Measurements from ENCODE around the gene ZNF835. TPM values are rescaled to one million over a fixed set of nuclear protein-coding genes. Genes with fewer than 3 reads are reported as not detected.

Gene ZNF835
- total and polyA plus RNA-seq, 10 of the 15 experiments (the other 5 are each of a cell fraction or from before 2014, with no cell fraction given) = not detected

- 36% methylated on average over 21 of the region's 21 CpGs for WGBS (ENCODE audit: insufficient coverage, insufficient replicate concordance, low lambda C conversion rate, missing lambda C conversion rate)
- ChIA-PET POLR2A (no interaction called here), SMC1A (ENCODE audit: uncharacterized antibody, unreplicated experiment) (no interaction called here), RAD21 (ENCODE audit: unreplicated experiment) (no interaction called here), CTCF (no interaction called here)
- DNase-seq (ENCODE audit: low read depth, low spot score) (no peak), ATAC-seq (no peak), FAIRE-seq (no peak)
- Histone ChIP-seq H3K79me2 (ENCODE audit: control insufficient read depth, insufficient read depth, low read length) (no peaks in the 10 kb centered on the region), H2AFZ (ENCODE audit: control insufficient read depth, low read depth, low read length) (no peak overlapping the region), H3K36me3 (ENCODE audit: control insufficient read depth in 2 of 2, insufficient read depth in 2 of 2, low read length in 1 of 2) (no peaks in the 10 kb centered on the region), H3K9ac (ENCODE audit: control insufficient read depth, insufficient read depth, low read length) (no peak overlapping the region), H3K9me3 (replicated peaks; ENCODE audit: control insufficient read depth, insufficient read depth, low read length) (no peaks in the 10 kb centered on the region; the same call in 2 of the 3 replicates), H3K27me3 (replicated peaks in 1 of 2; ENCODE audit: control insufficient read depth in 2 of 2, insufficient read depth in 2 of 2, low read length in 1 of 2) (no peaks in the 10 kb centered on the region), H3K4me3 (no peak overlapping the region), H4K20me1 (ENCODE audit: control insufficient read depth, insufficient read depth) (no peaks in the 10 kb centered on the region), H3K4me1 (ENCODE audit: control insufficient read depth, insufficient read depth, low read length) (no peaks in the 10 kb centered on the region), H3K4me2 (ENCODE audit: control insufficient read depth, insufficient read depth) (no peak overlapping the region), H3K27ac (ENCODE audit: control insufficient read depth, insufficient read depth) (no peak overlapping the region)
- intact Hi-C loops (cut with micrococcal nuclease; ENCODE audit: unreplicated experiment) = no loop called here
- in situ Hi-C loops (cut with MboI) = no loop called here
- no TSS peak for BruUV-seq (replicated peaks)
- TF ChIP-seq NR2C2 (IDR thresholded peaks at IDR 0.05; ENCODE audit: borderline replicate concordance, control insufficient read depth, insufficient read length, low read depth) (no peak), CEBPB (IDR thresholded peaks at IDR 0.05; ENCODE audit: borderline replicate concordance in 1 of 2, low read depth in 2 of 2, low read length in 2 of 2) (no peak), ATF3 (IDR thresholded peaks at IDR 0.05; ENCODE audit: borderline replicate concordance, extremely low read depth, low read depth, low read length) (no peak), FOXK2 (IDR thresholded peaks at IDR 0.05) (no peak), SP1 (IDR thresholded peaks at IDR 0.05; ENCODE audit: low read depth, low read length) (no peak), BRCA1 (IDR thresholded peaks at IDR 0.05; ENCODE audit: low read depth, low read length) (no peak), EED (IDR thresholded peaks at IDR 0.05; ENCODE audit: low read depth) (no peak), BMI1 (IDR thresholded peaks at IDR 0.05; ENCODE audit: borderline replicate concordance) (no peak), STAT3 (IDR thresholded peaks at IDR 0.05; ENCODE audit: low read depth, low read length) (no peak), TCF3 (IDR thresholded peaks at IDR 0.05; ENCODE audit: borderline replicate concordance, insufficient read depth, low read depth, low read length) (no peak), NFIC (IDR thresholded peaks at IDR 0.05; ENCODE audit: low read depth, low read length) (no peak), KDM1A (IDR thresholded peaks at IDR 0.05; ENCODE audit: borderline replicate concordance) (no peak), SRF (IDR thresholded peaks at IDR 0.05; ENCODE audit: low read depth in 2 of 2, low read length in 2 of 2) (no peak)
- TF ChIP-seq, protein P1, sequence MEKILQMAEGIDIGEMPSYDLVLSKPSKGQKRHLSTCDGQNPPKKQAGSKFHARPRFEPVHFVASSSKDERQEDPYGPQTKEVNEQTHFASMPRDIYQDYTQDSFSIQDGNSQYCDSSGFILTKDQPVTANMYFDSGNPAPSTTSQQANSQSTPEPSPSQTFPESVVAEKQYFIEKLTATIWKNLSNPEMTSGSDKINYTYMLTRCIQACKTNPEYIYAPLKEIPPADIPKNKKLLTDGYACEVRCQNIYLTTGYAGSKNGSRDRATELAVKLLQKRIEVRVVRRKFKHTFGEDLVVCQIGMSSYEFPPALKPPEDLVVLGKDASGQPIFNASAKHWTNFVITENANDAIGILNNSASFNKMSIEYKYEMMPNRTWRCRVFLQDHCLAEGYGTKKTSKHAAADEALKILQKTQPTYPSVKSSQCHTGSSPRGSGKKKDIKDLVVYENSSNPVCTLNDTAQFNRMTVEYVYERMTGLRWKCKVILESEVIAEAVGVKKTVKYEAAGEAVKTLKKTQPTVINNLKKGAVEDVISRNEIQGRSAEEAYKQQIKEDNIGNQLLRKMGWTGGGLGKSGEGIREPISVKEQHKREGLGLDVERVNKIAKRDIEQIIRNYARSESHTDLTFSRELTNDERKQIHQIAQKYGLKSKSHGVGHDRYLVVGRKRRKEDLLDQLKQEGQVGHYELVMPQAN (conservative IDR thresholded peaks at IDR 0.05) = 0 out of 2 replicates have a peak, but pooled peaks have one; percentile 33
- TF ChIP-seq, protein P2, sequence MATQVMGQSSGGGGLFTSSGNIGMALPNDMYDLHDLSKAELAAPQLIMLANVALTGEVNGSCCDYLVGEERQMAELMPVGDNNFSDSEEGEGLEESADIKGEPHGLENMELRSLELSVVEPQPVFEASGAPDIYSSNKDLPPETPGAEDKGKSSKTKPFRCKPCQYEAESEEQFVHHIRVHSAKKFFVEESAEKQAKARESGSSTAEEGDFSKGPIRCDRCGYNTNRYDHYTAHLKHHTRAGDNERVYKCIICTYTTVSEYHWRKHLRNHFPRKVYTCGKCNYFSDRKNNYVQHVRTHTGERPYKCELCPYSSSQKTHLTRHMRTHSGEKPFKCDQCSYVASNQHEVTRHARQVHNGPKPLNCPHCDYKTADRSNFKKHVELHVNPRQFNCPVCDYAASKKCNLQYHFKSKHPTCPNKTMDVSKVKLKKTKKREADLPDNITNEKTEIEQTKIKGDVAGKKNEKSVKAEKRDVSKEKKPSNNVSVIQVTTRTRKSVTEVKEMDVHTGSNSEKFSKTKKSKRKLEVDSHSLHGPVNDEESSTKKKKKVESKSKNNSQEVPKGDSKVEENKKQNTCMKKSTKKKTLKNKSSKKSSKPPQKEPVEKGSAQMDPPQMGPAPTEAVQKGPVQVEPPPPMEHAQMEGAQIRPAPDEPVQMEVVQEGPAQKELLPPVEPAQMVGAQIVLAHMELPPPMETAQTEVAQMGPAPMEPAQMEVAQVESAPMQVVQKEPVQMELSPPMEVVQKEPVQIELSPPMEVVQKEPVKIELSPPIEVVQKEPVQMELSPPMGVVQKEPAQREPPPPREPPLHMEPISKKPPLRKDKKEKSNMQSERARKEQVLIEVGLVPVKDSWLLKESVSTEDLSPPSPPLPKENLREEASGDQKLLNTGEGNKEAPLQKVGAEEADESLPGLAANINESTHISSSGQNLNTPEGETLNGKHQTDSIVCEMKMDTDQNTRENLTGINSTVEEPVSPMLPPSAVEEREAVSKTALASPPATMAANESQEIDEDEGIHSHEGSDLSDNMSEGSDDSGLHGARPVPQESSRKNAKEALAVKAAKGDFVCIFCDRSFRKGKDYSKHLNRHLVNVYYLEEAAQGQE (IDR thresholded peaks at IDR 0.05; ENCODE audit: low read depth, low read length) = peak; percentile 96
Observed at GRCh38 chr19:56637976-56638555, 33.5 kb downstream of the ZNF835 start.

Data from GM12878 (cell line).